Limb (tissue), 2 donors: ENCODE results near the gene SLC22A4.

Source experiments
- DNase-seq, 2 donors: peaks; one replicate each; pipeline ENCODE4 v3.0.0-alpha.2; 2016; ENCODE audit errors: extremely low spot score in 2 of 2

SLC22A4 gene

DNA sequence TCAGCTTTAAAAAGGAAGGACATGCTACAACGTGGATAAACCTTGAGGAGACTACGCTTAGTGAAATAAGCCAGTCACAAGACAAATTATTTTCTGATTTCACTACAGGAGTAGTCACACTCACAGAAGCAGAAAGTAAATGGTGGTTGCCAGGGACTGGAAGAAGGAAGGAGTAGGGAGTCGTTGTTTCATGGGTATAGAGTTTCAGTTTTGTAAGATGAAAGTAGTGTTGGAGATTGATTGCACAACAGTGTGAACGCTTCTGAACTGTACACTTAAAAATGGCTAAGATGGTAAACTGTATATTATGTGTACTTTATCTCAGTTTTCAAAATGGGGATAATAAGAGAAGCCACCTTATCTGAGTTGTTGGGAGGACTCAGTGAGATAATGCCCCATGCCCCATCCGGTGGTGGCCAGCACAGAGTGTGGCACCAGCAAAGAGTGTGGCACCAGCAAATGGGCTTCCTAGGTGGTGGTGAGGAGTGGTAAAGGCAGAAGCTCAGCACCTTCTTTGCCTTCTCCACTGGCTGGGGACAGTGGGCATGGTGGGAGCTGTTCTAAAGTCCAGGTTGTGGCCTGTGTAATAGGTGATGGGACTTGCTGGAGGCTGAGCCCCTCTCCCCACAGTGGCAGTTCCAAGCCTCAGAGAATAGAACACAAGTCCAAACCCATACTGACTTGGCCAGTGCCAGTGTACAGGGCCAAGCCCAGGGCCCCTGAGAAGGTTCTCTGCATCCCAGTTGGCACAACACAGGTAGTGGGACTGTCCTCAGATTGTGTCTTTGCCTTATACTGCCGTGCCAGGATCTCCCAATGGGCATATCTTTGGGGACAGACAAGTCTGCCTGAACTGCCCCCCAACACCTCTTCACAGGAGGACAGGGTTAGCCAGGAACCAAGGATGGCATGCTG lies 4.4 kb downstream of the SLC22A4 start:
- no peak for DNase-seq

DNA sequence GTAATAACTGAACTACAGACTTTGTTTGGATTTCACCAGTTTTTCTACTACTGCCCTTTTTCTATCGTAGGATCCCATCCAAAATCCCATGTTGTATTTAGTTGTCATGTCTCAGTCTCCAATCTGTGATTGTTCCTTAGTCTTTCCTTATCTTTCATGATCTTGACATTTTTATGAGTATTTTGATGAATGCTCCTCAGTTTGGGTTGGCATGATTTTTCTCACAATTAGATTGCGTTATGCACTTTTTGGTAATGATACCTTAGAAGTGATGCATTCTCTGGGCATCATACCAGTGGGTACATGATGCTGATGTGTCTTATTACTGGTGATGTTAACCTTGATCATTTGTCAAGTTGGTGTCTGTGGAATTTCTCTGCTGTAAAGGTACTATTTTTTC lies 5.7 kb downstream of the SLC22A4 start:
- DNase-seq: no peak

DNA sequence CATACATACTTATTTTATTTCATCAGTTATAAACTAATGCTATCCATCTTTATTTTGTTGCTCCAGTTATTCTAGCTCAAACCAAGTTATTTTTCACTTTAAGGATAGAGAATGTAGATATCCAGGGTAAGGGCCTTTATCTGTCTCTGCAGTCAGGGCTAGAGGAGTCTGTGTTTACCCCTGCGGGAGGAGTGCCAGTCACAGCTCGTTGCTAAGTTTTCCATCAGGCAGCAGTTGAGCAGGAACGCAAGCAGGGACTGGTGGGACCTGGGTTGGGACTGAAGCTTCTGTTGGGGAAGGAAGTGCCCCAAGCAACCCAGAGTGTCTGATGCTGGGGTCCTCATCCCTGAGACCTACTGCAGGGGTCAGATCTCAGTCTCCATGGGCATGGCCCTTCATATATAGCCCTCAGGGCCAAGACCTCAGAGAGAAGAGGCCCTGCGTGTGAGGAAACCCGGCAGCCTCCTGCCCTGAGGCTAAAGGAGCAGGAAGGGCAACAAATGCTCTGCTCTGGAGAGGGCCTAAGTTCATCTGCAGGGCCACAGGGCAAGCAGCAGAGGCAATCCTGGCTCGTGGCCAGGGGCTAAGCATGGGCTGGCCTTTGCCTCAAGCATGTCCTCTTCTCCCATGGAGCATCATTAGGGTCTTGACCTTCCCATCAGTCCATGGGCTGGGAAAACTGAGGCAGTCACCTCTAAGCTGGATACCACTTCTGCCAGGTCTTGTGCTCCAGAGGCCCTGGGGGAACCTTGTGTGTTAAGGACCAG lies 6.6 kb downstream of the SLC22A4 start:
- DNase-seq: no peak

DNA sequence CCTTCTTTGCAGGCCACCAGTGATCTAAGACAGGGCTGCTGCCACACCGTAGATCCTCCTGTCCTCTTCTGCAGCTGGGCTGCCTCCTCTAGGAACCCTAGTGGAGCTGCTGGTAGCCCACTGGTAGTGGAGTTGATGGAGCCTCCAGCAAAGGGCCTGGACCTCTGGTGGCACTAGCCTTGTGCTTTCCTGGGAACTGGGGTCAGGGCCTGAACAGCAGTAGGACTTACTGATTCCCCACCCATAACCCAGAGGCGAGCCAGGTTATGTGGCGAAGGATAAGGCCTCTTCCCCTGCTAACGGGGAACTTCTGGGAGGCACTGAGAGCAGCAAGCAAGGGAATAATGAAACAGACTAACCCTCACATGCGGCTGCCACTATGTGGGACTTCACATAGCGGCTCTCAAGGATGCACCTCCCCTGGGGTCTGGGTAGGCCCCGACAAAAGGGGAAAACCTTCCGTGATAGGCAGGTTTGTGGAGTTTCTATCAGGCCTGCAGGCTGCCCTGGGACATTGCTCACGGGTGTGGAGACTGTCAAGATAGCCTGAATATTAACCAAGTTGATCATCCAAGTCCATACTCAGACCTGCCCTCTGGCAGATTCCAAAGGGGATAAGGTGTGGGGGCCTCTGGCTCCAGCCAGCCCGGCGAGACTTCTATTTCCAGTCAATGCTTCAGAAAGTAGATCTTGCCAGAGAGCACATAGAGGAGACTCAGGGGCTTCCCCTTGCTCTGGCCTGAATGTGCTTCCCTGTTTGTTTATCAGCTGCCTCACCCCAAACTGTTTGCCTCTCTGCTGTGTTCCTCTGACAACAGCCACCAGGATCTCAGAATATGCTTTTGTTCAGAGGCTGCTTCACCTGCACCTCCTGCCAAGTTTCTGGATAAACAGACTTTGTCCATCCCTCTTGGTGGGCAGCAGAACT lies 7.4 kb downstream of the SLC22A4 start:
- DNase-seq: no peak

DNA sequence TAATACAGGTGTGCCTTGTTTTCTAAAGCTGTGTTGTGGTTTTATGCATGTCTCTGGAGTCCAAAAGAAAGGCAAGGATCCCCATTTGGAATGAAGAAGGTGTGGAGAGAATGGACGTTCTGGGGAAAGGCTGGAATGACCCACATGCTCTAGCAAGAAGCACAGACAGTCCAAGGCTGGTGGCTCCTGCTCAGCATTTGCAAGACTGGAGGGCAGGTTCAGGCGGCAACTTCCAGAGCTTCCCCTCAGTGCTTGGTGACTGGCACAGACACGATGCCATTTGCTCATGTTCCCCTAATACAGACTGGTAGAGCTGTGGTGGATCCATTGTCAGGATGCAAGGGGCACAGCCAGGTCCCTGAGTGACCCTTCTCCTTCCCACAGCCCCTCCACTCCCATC lies 8.2 kb downstream of the SLC22A4 start:
- DNase-seq: no peak

DNA sequence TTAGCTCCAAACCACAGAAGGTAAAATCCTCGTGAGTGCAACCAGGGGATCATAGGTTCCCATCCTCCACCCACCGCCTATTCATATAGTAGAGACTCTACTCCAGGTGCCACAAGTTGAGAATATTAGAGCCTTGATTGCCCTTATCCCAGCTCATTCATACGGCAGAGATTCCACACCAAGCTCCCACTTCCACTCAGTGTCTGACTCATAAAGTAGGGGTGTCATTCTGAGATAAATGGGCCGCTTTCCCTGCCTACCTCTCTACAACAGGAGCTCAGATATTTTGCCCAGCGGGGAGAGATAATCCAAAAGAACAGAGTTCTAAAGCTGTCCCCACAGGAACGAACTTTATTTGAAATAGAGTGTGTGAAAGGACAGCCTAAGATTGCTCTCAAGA lies 9.4 kb downstream of the SLC22A4 start:
- no peak for DNase-seq

DNA sequence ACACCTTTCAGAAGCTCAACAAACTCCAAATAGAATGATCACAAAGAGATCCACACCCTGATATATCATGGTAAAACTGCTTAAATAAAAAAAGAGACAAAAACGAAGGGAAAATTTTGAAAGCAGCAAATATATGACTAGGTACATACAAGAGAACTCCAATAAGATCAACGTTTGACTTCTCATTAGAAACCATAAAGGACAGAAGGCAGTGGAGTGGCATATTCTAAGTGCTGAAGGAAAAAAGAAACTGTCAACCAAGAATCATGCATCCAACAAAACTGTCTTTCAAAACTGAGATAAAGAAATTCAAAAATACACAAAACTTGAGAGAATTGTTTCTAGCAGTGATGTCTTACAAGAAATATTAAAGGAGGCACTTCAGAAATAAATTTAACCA lies 11.2 kb downstream of the SLC22A4 start:
- DNase-seq: no peak

DNA sequence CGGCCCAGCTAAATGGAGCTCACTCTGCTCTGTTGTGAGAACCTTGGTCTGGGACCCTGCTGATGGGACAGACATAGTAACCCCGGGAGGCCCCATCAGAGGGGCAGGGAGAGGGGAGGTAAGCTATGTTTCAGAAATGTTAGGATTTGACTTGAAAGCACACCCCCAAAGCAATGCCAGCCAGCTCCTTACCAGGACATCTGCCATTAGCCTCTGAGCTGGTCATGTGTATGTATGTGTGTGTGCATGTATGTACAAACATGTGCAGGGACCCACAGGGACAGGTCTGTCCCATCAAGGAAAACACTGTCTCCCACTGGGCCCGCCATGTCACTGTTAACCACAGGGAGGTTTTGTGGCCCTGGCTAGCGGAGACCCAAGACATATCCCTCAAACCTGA lies 14.5 kb downstream of the SLC22A4 start:
- no peak for DNase-seq

DNA sequence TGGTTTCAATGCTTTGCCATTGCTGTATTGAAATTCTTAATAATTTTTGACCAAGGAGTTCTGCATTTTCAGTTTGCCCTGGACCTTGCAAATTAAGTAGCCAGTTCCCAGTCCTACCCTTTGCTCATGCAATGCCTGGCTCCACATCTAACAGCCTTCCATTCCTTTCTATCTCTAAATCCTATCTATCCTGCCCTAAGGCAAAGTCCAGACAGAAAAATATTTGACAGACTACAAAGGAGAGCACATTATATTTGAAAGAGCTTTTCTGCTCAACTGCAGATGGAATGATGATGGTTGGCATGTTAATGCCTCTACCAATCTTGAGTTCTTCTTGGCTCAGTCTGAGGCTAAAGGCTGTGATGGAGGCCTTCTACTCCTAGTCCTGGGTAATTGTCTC lies 15.5 kb downstream of the SLC22A4 start:
- DNase-seq: no peak

DNA sequence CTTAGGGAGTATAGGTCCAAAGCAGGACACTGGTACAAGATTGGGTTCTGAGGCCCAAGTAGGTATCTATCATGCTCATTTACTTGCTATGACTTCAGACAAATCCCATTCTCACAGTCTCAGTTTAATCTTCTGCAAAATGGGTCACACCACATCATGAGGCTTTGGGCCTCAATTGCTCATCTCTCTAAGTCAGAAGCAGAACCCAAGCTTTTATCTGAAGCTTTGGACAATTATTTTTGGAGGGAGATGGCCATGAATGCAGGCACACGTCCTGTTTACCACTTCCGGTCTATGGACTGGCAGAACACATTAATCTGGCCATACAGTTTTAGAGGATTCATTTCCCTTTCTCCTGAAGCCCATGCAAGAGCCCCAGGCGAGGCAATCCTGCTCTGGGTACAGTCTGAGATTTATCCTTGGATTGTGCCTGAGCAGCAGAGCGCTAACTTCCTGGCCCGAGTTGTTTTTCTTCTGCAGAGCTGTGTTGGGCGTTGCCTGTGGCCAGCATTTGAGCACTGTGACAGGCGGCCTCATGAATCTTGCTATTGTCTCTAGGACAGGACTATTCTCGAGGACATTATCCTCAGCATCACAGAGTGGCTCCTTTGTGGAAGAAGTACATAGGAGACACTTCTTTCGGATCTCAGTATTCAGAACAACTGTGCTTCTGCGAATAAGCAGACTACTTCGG lies 16.1 kb downstream of the SLC22A4 start:
- no peak for DNase-seq

DNA sequence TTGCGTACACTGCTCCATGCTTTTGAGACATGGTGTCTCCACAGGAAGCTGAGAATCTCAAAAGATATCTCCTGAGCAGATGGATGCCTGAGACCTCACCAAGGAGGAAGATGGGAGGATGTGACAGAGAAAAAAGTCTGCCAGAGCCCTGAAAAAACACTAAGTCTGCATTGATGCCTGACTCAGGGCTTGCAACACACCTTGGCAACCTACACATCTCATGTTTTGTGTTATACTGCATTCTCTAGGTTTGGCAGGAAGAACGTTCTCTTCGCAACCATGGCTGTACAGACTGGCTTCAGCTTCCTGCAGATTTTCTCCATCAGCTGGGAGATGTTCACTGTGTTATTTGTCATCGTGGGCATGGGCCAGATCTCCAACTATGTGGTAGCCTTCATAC lies 19.2 kb downstream of the SLC22A4 start:
- DNase-seq: no peak

DNA sequence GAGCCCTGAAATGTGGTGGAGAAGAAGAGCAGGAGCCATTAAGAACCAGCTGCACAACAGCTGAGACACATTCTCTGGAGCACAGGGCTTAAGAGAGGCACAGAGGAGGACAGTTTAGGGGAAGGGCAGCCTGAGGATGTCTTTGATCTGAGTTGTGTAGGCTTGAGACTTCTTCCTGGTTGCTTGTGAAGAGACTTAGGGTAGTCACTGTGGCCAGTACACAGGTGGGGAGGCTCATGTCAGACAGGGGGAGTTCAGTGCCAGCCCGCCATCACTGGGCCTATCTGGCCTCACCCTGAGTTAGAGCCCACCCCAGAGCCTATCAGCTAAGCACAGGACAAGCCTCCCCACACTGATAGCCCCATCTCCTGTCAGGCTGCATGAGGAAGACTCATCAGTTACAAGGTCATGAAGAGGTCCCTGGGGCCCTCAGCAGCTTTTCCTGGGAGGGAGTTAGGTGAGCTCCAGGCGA lies 19.8 kb downstream of the SLC22A4 start:
- peak in 1 of 2 donors; percentile 30 for DNase-seq

DNA sequence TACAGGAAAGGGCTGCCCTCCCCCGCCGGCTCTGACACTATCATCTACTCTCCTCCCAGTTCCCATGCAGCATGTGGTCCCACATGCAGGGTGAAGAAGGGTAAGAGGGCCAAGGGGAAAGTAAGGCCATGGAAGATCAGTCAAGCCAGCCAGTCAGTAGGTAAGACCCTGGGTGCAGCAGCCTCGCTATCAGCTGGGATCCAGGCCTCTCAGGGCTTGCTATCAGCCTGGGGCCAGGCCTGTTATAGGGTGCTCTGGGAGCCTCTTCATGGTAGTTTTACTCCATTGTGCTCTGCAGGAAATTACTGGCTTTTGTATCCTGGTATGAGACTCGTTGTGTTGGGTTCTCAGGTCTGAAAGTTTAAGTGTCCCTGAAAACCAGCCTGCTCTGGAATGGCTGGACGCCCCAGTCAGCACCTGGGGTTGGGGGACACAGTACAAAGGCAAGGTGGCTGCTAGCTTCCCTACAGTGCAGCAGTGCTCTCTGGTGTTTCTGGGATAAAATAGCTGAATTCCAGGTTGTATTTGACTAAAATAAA lies 21.4 kb downstream of the SLC22A4 start:
- DNase-seq: no peak

DNA sequence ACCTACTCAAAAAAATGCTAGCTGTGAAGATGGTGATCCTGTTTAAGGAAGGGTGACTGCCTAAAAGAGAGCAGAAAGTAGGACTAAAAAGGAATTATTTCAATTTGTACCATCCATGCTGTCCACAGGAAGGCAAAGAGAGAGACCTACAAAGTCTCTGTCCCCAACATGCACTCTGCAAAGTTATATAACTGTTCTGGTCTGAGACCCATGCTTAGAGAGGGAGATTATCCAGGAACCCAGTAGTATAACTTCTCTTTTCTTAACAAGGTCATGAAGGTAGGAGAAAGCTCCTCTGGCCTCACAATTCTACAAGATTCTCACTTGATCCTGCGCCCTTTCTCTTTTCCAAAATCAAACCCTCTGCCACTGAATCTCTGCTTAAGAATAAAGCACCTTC lies 25.8 kb downstream of the SLC22A4 start:
- DNase-seq: no peak

DNA sequence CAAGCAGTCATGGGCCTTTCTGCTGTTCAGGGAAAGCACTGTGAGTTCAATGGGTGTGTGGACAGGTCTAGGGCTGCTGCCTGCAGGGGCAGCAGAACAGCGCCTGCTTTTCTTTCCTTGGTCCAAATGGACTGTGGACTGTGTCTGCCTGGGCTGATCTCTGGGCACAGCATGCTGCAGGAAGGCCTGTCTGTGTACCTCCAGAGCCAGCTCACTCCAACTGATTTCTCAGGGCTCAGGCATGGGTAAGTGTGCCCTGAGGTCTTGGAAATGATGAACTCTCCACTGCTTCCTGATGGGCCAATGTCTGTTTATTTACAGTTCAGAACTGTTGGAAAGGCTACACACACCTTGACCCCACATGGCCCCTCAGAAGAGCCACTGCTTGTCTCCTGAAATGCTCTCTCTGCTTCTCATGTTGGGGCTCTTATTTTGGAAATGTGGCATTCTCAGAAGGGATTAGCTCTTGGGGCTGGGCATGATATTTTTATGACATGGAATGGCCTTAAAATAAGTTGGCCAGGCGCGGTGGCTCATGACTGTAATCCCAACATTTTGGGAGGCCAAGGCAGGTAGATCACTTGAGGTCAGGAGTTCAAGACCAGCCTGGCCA lies 27.0 kb downstream of the SLC22A4 start:
- no peak for DNase-seq

DNA sequence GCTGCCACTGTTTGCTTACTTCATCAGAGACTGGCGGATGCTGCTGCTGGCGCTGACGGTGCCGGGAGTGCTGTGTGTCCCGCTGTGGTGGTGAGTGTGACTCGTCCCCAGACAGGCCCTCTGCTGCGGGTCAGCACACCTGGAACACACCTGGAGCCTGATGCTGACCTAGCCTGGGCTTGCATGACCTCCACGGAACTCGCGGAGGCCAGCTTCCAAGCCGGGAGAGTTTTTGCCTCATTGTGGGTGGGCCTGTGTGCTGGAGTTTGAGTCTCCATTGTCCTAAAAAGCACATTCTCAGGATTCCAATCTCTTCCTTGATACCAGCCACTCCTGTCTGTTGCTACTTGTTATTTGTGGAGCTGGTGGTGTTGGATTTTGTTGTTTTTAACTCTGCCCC lies 28.1 kb downstream of the SLC22A4 start:
- no peak for DNase-seq

DNA sequence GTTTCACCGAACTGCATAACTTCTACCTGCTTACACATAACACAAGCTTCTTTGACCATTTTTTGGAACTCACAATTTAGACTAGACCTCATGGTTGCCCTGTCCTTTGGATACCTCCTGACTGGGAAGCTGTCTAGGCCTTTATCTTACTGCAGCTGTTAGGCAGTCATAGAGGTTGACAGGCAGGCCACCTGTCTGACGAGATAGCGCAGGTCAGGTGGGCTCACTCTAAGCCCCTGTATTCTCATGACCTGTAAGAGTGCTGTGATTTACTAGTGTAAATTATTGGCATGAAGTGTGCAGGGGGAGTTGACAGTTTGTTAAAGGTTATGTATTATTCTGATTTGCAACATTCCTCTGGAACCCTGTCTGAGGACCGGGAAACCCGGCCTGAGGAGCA lies 29.0 kb downstream of the SLC22A4 start:
- no peak for DNase-seq

DNA sequence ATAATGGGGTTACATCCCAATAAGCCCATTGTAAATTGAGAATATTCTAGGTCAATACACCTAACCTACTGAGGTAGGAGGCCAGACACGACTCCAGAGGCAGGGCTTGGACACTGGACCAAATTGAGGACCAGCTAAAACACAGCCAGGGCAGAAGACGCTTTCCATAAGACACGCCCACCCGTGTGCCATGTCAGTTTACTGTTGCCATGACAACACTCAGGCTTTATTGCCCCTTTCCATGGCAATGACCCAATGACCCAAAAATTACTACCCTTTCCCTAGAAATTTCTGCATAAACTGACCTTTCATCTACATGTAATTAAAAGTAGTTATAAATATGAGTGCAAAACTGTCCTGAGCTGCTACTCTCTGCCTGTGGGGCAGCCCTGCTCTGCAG lies 31.5 kb downstream of the SLC22A4 start:
- no peak for DNase-seq

DNA sequence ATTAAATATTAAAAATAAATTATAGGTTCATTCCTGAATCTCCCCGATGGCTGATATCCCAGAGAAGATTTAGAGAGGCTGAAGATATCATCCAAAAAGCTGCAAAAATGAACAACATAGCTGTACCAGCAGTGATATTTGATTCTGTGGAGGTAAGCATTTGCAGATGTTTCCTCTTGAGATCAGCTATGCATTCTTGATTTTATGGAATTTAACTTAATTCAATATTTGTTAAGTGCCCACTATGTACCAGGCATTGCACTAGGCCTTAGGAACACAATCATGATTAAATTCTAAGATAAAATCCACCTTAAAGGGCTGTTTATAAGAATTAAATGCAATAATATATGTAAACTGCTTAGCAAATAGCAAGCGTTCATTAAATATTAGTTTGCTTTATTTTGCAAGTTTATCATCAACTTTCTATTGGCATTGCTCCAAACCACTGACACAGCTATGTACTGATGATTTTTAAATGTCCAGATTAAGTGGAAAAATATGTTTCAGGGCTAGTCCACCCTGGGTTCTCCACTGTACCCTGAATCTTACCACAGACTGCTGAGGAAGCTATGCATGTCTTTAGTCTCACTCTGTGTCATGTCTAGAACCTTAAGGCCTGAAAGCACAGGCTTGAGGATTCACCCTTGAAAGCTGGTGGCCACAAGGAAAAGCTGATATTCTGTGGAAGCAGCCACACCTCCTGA lies 33.2 kb downstream of the SLC22A4 start:
- DNase-seq: peak in 1 of 2 donors; percentile 34

DNA sequence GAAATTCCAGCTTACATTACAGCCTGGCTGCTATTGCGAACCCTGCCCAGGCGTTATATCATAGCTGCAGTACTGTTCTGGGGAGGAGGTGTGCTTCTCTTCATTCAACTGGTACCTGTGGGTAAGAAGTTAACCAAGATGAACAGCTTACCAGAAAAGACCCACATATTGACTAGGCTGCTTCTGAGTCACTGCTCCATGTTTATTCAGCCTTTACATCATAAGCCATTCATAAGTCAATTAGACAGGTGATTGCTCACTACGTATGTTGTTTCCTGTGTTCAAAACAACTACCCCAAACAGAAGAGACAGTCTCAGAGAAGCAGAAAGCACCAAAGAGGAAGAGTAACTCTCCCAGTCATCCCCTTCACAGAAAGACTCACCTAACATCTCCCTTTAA lies 40.6 kb downstream of the SLC22A4 start:
- no peak for DNase-seq
